GM21526 (cell line): ENCODE results near the gene NRN1.
"Not testable (repeated sequence)": the region's sequence is repeated elsewhere in the genome, so short reads cannot be mapped to it uniquely, and the experiment has no call there.

ENCODE experiments used
- ATAC-seq: cut with Tn5 transposase; IDR thresholded peaks from one replicate; pipeline ENCODE4 v1.9.1; 2021; ENCODE audit warnings: moderate library complexity; ENCODE audit not compliant: unreplicated experiment, low FRiP score

The NRN1 gene

GRCh38 chr6:5984150-5985089 is 22.3 kb downstream of the NRN1 start:
- ATAC-seq = no peak

DNA sequence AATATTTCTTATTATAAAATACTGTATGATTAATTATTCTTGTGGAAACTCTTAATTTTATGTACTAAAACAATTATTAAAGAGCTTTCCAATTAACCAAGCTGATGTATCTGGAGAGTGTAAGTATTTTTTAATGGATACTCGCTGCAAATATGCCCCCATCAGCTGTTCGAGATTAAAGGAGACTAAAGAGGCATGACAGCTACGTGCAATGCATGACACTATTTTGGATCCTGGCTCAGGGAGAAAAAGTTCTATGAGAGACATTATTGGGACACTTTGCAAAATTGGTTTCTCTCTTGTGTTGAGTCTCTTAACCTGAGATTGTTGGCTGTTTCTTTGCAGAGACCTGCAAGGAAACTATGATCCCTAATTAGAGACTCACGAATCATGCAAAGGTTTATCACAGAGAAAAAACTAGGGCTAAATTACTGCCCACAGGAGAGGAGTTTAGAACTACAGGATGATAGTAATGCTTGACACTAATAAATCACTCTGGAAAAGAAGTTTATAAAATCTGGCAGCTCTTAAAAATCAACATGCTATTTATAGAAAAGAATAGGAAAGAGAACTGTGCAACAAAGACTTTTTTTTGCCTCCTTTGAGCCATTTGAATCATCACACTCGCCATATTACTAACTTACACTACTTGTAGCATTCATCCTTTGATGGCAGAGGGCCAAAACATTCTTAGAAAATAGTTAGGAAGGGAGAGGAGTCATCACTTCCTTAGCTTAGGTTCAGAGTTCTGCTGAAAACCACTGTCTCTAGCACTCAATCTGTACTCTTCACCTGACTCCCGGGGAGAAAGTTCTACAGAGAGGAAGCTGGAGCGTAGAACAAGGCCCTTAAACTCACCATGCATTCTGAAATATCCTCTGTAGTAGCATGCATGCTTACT is 25.3 kb downstream of the NRN1 start:
- ATAC-seq = no peak

DNA sequence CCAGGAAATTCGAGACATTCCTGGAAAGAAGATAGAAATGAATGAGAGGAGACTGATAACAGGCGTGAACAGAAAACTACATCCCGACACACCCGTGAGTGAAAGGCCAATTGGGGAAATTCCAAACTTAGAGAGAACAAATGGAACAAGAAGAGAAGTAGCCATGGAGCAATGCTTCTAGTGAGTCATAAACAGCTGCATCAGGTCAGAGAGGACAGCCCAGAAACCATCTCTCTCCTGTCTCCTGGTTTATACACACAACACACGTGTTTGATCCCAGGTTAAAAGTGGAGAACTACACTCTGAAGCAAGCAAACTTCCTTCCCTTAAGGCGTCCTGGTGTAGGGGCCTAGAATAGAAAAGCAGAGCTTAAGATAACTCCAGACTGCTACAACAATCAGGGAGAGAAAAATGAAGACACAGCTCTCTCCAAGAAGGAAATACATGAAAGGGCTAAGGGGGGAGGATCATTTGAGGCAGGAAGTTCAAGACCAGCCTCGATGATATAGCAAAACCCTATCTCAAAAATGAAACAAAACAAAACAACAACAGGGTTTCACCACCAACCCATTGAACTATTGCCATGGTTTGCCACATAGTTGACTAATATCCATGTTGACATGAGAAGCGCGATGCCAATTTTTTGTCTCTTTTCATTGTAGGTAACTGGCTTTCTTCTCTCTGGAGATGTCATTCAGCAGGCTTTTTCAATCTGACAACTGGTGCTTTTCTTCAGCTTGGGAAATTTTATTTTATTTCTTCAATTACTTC is 26.9 kb downstream of the NRN1 start:
- no peak for ATAC-seq

DNA sequence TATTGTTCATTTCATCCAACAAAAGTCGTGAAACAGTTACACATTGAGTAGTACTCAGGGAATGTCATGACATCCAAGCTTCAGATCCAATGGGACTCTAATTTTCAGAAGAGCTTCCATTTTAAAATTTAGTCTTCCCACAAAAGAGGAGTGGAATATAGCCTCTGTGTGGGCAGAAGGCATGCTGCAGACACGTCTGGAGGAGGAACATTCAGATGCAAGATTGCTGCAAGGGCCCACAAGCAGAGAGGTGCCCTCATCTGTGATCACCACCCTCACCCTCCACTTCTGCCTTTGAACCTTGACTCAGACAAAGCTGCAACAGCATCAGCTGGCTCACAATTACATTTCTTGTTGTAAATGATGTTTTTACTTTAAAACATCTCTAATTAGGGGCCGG is 29.9 kb downstream of the NRN1 start:
- ATAC-seq = no peak

DNA sequence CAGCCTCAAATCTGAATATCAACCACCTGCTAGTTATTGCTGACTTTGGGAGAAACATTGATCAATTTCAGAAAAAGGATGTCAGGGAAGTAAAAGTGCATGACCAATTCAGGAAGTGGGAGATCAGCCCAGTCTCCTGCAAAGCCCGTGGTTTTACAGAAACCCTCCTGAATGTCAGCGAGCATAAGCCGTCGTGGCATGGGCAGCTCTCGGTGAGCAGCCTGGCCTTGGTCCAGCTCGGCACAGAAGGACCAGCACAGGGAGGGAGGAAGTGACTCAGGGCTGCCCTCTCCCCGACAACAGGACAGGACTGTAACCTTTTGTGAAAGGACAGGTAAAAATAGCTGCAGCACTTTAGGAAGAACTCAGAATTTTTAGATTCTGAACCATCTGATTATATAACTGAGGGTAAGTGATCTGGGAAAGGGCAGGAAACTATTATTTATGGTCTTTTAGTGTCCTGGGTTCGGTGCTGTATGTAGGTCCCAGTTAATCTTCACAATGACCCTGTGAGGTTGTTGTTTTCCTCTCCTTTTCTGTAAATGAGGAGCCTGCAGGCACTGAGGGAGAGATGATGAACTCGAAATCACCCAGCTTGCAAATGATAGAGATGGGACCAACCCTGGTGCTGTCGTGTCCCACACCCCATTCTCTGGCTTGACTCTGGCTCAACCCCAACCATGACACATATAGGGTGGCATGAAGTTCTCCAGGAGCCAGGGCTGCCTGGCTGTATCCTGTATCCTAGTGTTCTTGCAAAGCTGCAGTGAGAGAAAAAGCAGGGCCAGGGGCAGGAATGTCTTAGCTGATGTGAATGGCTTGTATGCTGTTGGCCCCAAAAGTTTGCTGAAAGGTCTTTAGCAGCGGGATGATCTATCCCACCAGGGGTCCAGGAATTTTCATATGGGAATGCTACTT is 37.6 kb downstream of the NRN1 start:
- ATAC-seq = no peak

DNA sequence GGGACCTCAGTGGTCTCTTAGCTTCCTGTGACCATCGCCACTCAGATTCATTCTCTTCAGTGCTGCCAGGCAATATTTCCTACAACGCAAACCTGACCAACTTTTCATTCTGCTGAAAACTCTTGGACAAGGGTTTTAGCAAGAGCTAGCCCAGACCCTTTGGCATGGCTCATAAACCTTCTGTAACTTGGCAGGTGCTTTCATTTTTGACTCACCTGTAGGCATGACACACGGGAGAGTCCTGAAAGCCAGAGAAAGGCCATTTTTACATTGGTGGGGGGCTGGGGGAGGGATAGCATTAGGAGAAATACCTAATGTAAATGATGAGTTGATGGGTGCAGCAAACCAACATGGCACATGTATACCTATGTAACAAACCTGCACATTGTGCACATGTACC is 38.7 kb downstream of the NRN1 start:
- ATAC-seq = not testable (repeated sequence)

- no peak for ATAC-seq
Measured at GRCh38 chr6:5967594-5967993, 39.1 kb downstream of the NRN1 start.

GRCh38 chr6:5962794-5963193 is 43.9 kb downstream of the NRN1 start:
- ATAC-seq = no peak

- no peak for ATAC-seq
Measured at GRCh38 chr6:5961836-5962235, 44.9 kb downstream of the NRN1 start.

DNA sequence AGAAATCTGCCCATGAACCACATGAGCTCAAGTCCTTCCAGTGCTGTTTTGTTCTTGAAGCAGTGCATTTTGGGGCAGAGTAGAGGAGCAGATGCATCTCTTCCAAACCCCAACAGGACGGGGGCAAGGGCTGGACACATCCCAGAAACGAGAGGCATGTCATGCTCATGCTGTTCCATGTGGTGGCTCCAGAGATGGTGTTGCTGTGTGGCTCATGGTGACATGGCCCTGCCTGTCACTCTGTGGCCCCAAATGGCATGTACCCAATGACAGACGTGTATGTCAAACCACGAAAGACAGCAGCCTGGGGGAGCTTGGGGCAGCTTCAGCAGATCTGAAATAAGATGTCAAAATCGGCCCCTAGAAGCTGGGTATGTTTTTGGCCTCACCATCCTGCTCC is 46.3 kb downstream of the NRN1 start:
- no peak for ATAC-seq

DNA sequence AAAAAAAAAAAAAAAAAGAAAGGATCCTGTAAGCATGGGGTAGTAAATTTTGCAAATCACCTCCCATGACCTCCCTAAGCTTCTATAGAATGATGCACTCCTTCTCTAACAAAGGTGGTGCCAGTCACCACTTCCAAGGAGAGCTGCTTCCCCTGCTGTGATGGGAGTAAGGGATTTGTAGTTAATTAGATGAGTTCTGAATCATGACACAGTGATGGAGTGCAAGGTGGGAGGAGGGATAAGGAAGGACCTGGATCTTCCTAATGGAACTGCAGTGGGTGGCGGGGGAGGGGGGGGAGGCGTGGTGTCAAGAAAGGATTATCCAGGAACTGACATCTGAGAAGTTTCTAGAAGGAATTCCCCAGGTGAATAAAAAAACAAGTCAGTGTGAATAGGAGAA is 47.8 kb downstream of the NRN1 start:
- no peak for ATAC-seq

DNA sequence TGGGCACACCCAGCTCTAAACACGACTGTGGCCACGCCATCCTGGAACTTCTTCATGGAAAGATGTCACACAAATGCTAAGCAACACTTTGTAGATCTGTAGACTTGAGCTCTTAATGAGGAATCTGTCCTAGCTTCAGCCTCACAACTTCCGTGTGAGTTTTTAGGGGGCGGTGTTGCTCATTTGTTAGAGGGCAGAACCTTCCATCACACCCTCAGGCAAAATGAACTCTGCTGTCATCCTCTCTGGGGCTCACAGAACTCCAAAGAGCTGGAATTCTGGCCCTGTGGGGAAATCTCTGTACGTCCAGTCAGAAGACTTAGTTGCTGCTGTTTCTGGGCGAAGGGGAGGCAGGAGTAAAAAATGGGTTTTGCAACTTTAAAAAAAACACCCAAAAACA is 49.8 kb downstream of the NRN1 start:
- ATAC-seq = no peak

DNA sequence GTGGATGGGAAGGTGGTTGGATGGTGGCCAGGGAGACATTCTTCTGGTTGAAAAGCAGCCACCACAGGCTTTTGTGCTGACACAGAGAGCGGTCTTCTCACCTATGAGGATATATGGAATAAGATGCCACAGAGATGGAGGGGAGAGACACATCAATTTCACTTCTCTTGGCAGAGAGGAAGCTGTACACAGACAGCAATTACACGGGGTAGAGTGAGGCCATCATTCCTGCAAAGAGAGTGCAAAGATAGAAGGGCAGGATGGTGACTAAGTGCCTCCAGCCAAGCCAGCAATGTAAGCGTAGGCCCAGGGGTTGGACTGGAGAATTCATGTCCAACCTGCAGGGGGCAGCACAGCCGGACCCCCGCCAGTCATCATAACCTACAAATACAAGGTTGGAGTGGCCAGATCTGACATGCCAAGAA is 56.4 kb downstream of the NRN1 start:
- no peak for ATAC-seq
